Activated T-cell treated with anti-CD3 and anti-CD28 coated beads for 24 hours (primary cell): Measurements from ENCODE around the gene CFAP221.

ENCODE experiments used
- DNase-seq: peaks from one replicate; pipeline ENCODE4 v3.0.0-alpha.2; 2020; ENCODE audit warnings: low read depth

The CFAP221 gene

GRCh38 chr2:119699016-119699606, 154.9 kb downstream of the CFAP221 start:
- no peak for DNase-seq

DNA sequence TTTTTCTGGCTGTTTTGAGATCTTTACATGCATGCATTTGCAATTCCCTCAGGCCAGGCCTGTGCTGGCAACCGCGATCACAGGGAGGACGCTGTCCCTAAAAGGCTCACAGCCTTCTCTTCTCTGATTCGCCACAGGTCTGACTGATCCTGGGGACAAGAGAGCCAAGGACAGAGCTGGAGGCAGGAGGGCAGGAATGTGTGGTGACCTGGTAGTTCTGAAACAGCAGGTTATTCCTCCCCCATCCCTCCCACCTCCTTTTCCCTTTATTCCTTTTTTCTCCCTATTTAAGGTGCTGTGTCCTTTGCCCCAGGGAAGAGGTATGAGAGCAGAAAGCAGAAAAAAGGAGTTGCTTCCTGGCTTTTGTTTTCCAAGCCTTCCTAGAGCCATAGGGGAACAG, 156.6 kb downstream of the CFAP221 start:
- no peak for DNase-seq

GRCh38 chr2:119701352-119701751, 157.1 kb downstream of the CFAP221 start:
- no peak for DNase-seq

GRCh38 chr2:119702203-119702917, 158.1 kb downstream of the CFAP221 start:
- no peak for DNase-seq

DNA sequence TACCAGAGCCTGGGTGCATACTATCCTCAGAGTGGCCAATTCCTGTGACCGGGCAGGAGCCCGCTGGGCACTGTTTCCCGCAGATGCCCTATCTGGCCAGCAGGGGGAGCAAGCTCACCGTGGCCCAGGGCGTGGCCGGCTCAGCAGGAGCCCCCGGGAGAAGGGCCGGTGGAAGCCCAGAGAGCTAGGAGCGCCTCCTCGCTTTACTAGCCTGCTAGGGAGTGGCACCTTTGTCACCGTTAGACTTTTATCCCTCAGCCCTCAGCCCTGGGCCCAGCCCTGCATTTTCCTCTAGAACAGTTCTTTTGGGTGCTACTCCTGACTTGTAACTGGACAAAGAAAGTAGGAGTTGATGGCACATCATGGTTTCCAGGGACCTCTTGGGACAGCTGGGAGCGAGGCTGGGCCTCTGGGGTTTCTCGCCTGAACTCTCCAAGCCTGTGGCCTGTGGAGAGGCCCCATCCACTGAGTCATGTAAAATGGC, 158.7 kb downstream of the CFAP221 start:
- peak; percentile 53 for DNase-seq

DNA sequence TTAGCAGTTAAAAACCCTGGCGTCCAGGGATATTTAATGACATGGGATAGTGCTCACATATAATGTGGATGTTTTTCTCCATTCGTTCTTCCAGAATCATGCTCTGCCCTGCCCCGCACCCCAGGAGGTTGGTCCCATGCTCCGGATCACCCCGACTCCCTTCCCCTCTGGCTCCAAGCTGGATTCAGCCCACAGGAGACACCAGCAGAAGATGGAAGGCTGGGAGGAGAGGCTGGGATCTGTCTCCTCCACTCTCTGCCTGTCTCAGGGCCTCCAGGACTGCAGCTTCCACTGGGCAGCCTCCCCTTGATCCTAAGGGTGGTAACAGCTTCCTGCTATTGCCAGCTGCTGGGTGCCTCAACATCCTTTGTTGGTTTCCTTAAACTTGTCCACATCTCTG, 159.3 kb downstream of the CFAP221 start:
- no peak for DNase-seq

- no peak for DNase-seq
Measured at GRCh38 chr2:119704670-119705120, 160.4 kb downstream of the CFAP221 start.

GRCh38 chr2:119706221-119706620, 162.0 kb downstream of the CFAP221 start:
- no peak for DNase-seq
